B cell (primary cell): ENCODE results near the gene TMEM139. TPM values are rescaled to one million over a fixed set of nuclear protein-coding genes. Genes with fewer than 3 reads are reported as not detected.

Experiments used
- ATAC-seq: fragments of 200-7000 bp; cut with Tn5 transposase; one replicate; pipeline ENCODE4 v1.10.0; 2021; ENCODE audit warnings: low read depth, mild to moderate bottlenecking, moderate number of reproducible peaks, moderate library complexity
- CTCF ChIA-PET: fragments of 350-600 bp; sonication (Branson Sonifier 250); formaldehyde crosslinking; loops from one replicate; lab custom pipeline; 2021; ENCODE audit warnings: antibody characterized with exemption, inconsistent platforms; lab: Charles Lee
- POLR2A ChIA-PET: fragments of 350-600 bp; sonication (Branson Sonifier 250); formaldehyde crosslinking; loops from one replicate; lab custom pipeline; 2021; ENCODE audit warnings: antibody characterized with exemption; lab: Charles Lee
- DNase-seq: peaks from one replicate; pipeline ENCODE4 v3.0.0; 2013
- H2AFZ ChIP-seq: 2 replicates; pipeline ENCODE4 v1.6.1; 2012; ENCODE audit warnings: mild to moderate bottlenecking, low read depth, low read length; ENCODE audit not compliant: insufficient read depth, poor library complexity, severe bottlenecking
- H3K27ac ChIP-seq, 2 donors: 1 replicate in 1 of 2; 2 replicates in 1 of 2; pipeline ENCODE4 v1.5.1; 2012 to 2013; ENCODE audit warnings: low read length in 2 of 2, mild to moderate bottlenecking in 2 of 2, moderate library complexity in 1 of 2
- H3K27me3 ChIP-seq, 4 experiments: fragments of 200-600 bp in 1 of 4; sonication (generic) in 1 of 4; replicated peaks in 1 of 4; 1 replicate in 2 of 4; 2 replicates in 2 of 4; pipeline versions ENCODE4 v1.6.1 to v1.7.0; 2013 to 2016; ENCODE audit warnings: low read length in 3 of 4, mild to moderate bottlenecking in 2 of 4, mixed read lengths in 1 of 4, moderate library complexity in 1 of 4; ENCODE audit not compliant: insufficient read depth in 4 of 4, control insufficient read depth in 3 of 4; ENCODE audit errors: control extremely low read depth in 1 of 4
- H3K36me3 ChIP-seq, 2 experiments: replicated peaks in 1 of 2; 1 replicate in 1 of 2; 2 replicates in 1 of 2; pipeline versions ENCODE4 v1.6.1 to v1.7.1; 2013; ENCODE audit warnings: low read length in 1 of 2; ENCODE audit not compliant: insufficient read depth in 2 of 2, control insufficient read depth in 1 of 2; ENCODE audit errors: control extremely low read depth in 1 of 2, extremely low read depth in 1 of 2
- H3K4me1 ChIP-seq, 2 donors: fragments of 200-600 bp in 1 of 2; sonication (generic) in 1 of 2; 1 replicate in 1 of 2; 2 replicates in 1 of 2; pipeline versions ENCODE4 v1.5.1 to v1.6.1; 2013 to 2017; ENCODE audit warnings: low read length in 2 of 2; ENCODE audit not compliant: control insufficient read depth in 2 of 2, insufficient read depth in 2 of 2
- H3K4me2 ChIP-seq: replicated peaks from 2 replicates; pipeline ENCODE3; 2012; ENCODE audit warnings: mild to moderate bottlenecking, low read depth, low read length; ENCODE audit not compliant: poor library complexity, severe bottlenecking
- H3K4me3 ChIP-seq, 5 experiments: fragments of 200-600 bp in 1 of 5; sonication (generic) in 1 of 5; 1 replicate in 3 of 5; 2 replicates in 2 of 5; pipeline versions ENCODE4 v1.5.1 to v1.7.0; 2011 to 2016; ENCODE audit warnings: low read length in 4 of 5, mild to moderate bottlenecking in 4 of 5, low read depth in 2 of 5, control low read depth in 1 of 5, moderate library complexity in 1 of 5; ENCODE audit not compliant: insufficient read depth in 1 of 5; ENCODE audit errors: control extremely low read depth in 1 of 5, extremely low read depth in 1 of 5
- H3K79me2 ChIP-seq: fragments of 200-600 bp; sonication (generic); one replicate; pipeline ENCODE4 v1.6.0; 2016; ENCODE audit warnings: low read length; ENCODE audit not compliant: control insufficient read depth, insufficient read depth
- H3K9ac ChIP-seq: fragments of 200-600 bp; sonication (generic); 2 replicates; pipeline ENCODE4 v1.6.1; 2017; ENCODE audit warnings: mild to moderate bottlenecking, low read length, moderate library complexity
- H3K9me3 ChIP-seq, 3 donors: one replicate each; pipeline versions ENCODE4 v1.6.1 to v1.7.1; 2013; ENCODE audit warnings: low read length in 2 of 3; ENCODE audit not compliant: control insufficient read depth in 2 of 3, insufficient read depth in 1 of 3; ENCODE audit errors: control extremely low read depth in 1 of 3
- H4K20me1 ChIP-seq: 2 replicates; pipeline ENCODE4 v1.6.0; 2012; ENCODE audit warnings: mild to moderate bottlenecking, low read length; ENCODE audit not compliant: insufficient read depth, control insufficient read depth, poor library complexity, severe bottlenecking
- H3K27ac Mint-ChIP-seq: one replicate; pipeline ENCODE4 v1.8.0; 2021; ENCODE audit warnings: mixed read lengths
- H3K27me3 Mint-ChIP-seq: one replicate; pipeline ENCODE4 v1.8.0; 2021; ENCODE audit warnings: mixed read lengths
- H3K4me1 Mint-ChIP-seq: one replicate; pipeline ENCODE4 v1.8.0; 2021; ENCODE audit warnings: mixed read lengths
- H3K4me3 Mint-ChIP-seq: one replicate; pipeline ENCODE4 v1.8.0; 2021; ENCODE audit warnings: mixed read lengths
- H3K9me3 Mint-ChIP-seq: one replicate; pipeline ENCODE4 v1.8.0; 2022; ENCODE audit warnings: mixed read lengths; ENCODE audit not compliant: insufficient read depth
- CTCF ChIP-seq: fragments of 200-600 bp; IDR thresholded peaks from one replicate; pipeline ENCODE4 v1.8.0; 2022; ENCODE audit warnings: antibody characterized with exemption, mild to moderate bottlenecking
- EZH2 ChIP-seq: IDR thresholded peaks from 2 replicates; pipeline ENCODE4 v1.6.1; 2012; ENCODE audit warnings: borderline replicate concordance, low read depth, mild to moderate bottlenecking, moderate library complexity, low read length; ENCODE audit not compliant: insufficient read depth, poor library complexity, severe bottlenecking
- WGBS: methylation state at CpG from one replicate; pipeline ENCODE4 v1.1.5; 2013; ENCODE audit warnings: missing lambda C conversion rate; ENCODE audit not compliant: insufficient coverage; 5-methylcytosine and 5-hydroxymethylcytosine counted together
- intact Hi-C: fragments of 100-400 bp; cut with micrococcal nuclease; formaldehyde crosslinking; loops from one replicate; pipeline ENCODE4 v1.10.0; 2022
- polyA plus RNA-seq: library from polyadenylated mRNA; depleted of rRNA; stranded (reverse); fragments of >200 nt; gene quantifications from 2 replicates; pipeline ENCODE4 v1.2.3, GENCODE V29; 2012
- total RNA-seq, 2 donors: library from RNA; stranded (reverse); fragments of 120-200 nt in 1 of 2; gene quantifications; 1 replicate in 1 of 2; 2 replicates in 1 of 2; pipeline versions ENCODE4 v1.2.3 to v1.2.4, GENCODE V29; 2013 to 2022

Gene TMEM139
- total and polyA plus RNA-seq, 2 donors (not counting 1 experiment from before 2014, with no cell fraction given) = 0.12 TPM; not detected in 1

GRCh38 chr7:143255564-143255963 lies 29.2 kb upstream of the TMEM139 start:
- POLR2A ChIA-PET = interaction anchor here (1.6 kb wide), 1 partner anchor 8 kb away, joined by 6 read pairs; the partner anchor contains the start of gene GSTK1
- no CpG with 5 or more reads among the region's 3 CpGs for WGBS
- Mint-ChIP-seq H3K27me3 (no peaks in the 10 kb centered on the region), H3K9me3 (no peaks in the 10 kb centered on the region), H3K27ac (peak overlapping the region; percentile 69), H3K4me3 (no peak overlapping the region), H3K4me1 (peaks cover 58% of the 10 kb centered on the region)
- no peaks in the 10 kb centered on the region for H4K20me1 ChIP-seq
- no peak overlapping the region for H3K4me2 ChIP-seq
- H2AFZ ChIP-seq = no peak overlapping the region
- intact Hi-C loops = loop anchor here (1.0 kb wide), 1 partner anchor 8 kb away; the partner anchor contains the start of gene GSTK1
- H3K4me1 ChIP-seq = peaks cover 38 to 63% of the 10 kb centered on the region in 2 donors
- H3K27me3 ChIP-seq = no peaks in the 10 kb centered on the region
- TF ChIP-seq CTCF (no peak), EZH2 (no peak)
- no peaks in the 10 kb centered on the region for H3K79me2 ChIP-seq
- CTCF ChIA-PET = interaction anchor here (1.2 to 5.7 kb wide), 4 partner anchors 16 to 125 kb away, joined by 4 to 40 read pairs (median 6); no protein-coding TSS in a partner anchor
- peak overlapping the region in 1 of 2 donors; percentile 67 for H3K27ac ChIP-seq
- H3K4me3 ChIP-seq = no peak overlapping the region
- no peak for DNase-seq
- H3K36me3 ChIP-seq = no peaks in the 10 kb centered on the region
- no peak overlapping the region for H3K9ac ChIP-seq
- no peak for ATAC-seq
- no peaks in the 10 kb centered on the region for H3K9me3 ChIP-seq

- H3K4me1 ChIP-seq = peaks cover 37 to 55% of the 10 kb centered on the region in 2 donors
- peak overlapping the region; percentile 84 to 94 for H3K27ac ChIP-seq
- no peaks in the 10 kb centered on the region for H4K20me1 ChIP-seq
- no peaks in the 10 kb centered on the region for H3K36me3 ChIP-seq
- DNase-seq = no peak
- H3K9me3 ChIP-seq = no peaks in the 10 kb centered on the region
- ChIA-PET POLR2A (no interaction called here), CTCF (interaction anchor here (0.6 to 5.7 kb wide), 5 partner anchors 9 to 124 kb away, joined by 3 to 40 read pairs (median 5); no protein-coding TSS in a partner anchor)
- H2AFZ ChIP-seq = peak overlapping the region; percentile 30
- H3K9me3 Mint-ChIP-seq = no peaks in the 10 kb centered on the region
- H3K9ac ChIP-seq = peak overlapping the region; percentile 6
- no peak overlapping the region for H3K4me3 Mint-ChIP-seq
- H3K4me3 ChIP-seq = no peak overlapping the region
- 100% methylated on average over 1 of the region's 3 CpGs for WGBS
- peak overlapping the region; percentile 89 for H3K27ac Mint-ChIP-seq
- ATAC-seq = no peak
- intact Hi-C loops = no loop called here
- TF ChIP-seq CTCF = no peak
- TF ChIP-seq EZH2 = no peak
- H3K27me3 Mint-ChIP-seq = no peaks in the 10 kb centered on the region
- peaks cover 51% of the 10 kb centered on the region for H3K4me1 Mint-ChIP-seq
- no peaks in the 10 kb centered on the region for H3K27me3 ChIP-seq
- peak overlapping the region; percentile 32 for H3K4me2 ChIP-seq
- H3K79me2 ChIP-seq = no peaks in the 10 kb centered on the region
Measured at GRCh38 chr7:143256325-143256724, 28.4 kb upstream of the TMEM139 start.
